Endothelial cell of umbilical vein (primary cell): ENCODE data around the gene FRMD4A. TPM values are rescaled to one million over a fixed set of nuclear protein-coding genes. Genes with fewer than 3 reads are reported as not detected.

Experiments used
- BruUV-seq: library from RNA; stranded (reverse); fragments of 400-500 nt; replicated peaks from 2 replicates; lab custom pipeline; 2021; lab: Mats Ljungman, UMichigan
- CTCF ChIA-PET: fragments of 300-600, 350-600 bp; sonication (Branson Sonifier 250); formaldehyde crosslinking; loops from one replicate; lab custom pipeline; 2021; ENCODE audit warnings: antibody characterized with exemption, inconsistent platforms; lab: Charles Lee
- POLR2A ChIA-PET: fragments of 300-600, 350-600 bp; sonication (Branson Sonifier 250); formaldehyde crosslinking; loops from one replicate; lab custom pipeline; 2021; ENCODE audit warnings: antibody characterized with exemption, inconsistent platforms; lab: Charles Lee
- DNase-seq: peaks from one replicate; pipeline ENCODE4 v3.0.0-alpha.2; 2011; ENCODE audit warnings: low read depth, low spot score
- FAIRE-seq: peaks from 2 replicates; lab custom pipeline; 2011; peaks lifted over from hg19 to GRCh38; lab: Jason Lieb, UNC
- H2AFZ ChIP-seq: 2 replicates; pipeline ENCODE4 v1.6.0; 2012; ENCODE audit warnings: low read depth, low read length, control low read depth, inconsistent platforms
- H3K27ac ChIP-seq: 2 replicates; pipeline ENCODE4 v1.5.1; 2011; ENCODE audit warnings: low read depth, mild to moderate bottlenecking, control low read depth, low read length, moderate library complexity; ENCODE audit not compliant: insufficient read depth
- H3K27me3 ChIP-seq, 2 experiments: 2 replicates each; pipeline versions ENCODE4 v1.6.0 to v1.6.1; 2011; ENCODE audit warnings: low read length in 2 of 2, mixed read lengths in 1 of 2; ENCODE audit not compliant: control insufficient read depth in 2 of 2, insufficient read depth in 2 of 2
- H3K36me3 ChIP-seq, 2 experiments: 2 replicates in 1 of 2; 3 replicates in 1 of 2; pipeline ENCODE4 v1.5.1; 2011; ENCODE audit warnings: low read length in 2 of 2, mild to moderate bottlenecking in 1 of 2, moderate library complexity in 1 of 2; ENCODE audit not compliant: control insufficient read depth in 2 of 2, insufficient read depth in 2 of 2; ENCODE audit errors: extremely low read depth in 1 of 2
- H3K4me1 ChIP-seq: 3 replicates; pipeline ENCODE4 v1.5.1; 2011; ENCODE audit warnings: mild to moderate bottlenecking, low read length; ENCODE audit not compliant: control insufficient read depth, insufficient read depth; ENCODE audit errors: extremely low read depth
- H3K4me2 ChIP-seq: 2 replicates; pipeline ENCODE4 v1.6.1; 2011; ENCODE audit warnings: low read length, control low read depth, mixed read lengths; ENCODE audit not compliant: insufficient read depth
- H3K4me3 ChIP-seq, 3 experiments: fragments of 200-600 bp in 1 of 3; sonication (generic), shearing (Covaris generic) in 1 of 3; replicated peaks in 1 of 3; 2 replicates each; pipeline ENCODE4 v1.5.1; 2011 to 2016; ENCODE audit warnings: control low read depth in 3 of 3, low read length in 3 of 3, mild to moderate bottlenecking in 2 of 3, inconsistent platforms in 1 of 3, low read depth in 1 of 3, moderate library complexity in 1 of 3; ENCODE audit not compliant: insufficient read depth in 1 of 3
- H3K79me2 ChIP-seq: 2 replicates; pipeline ENCODE4 v1.6.0; 2012; ENCODE audit warnings: low read length, inconsistent platforms; ENCODE audit not compliant: control insufficient read depth, insufficient read depth
- H3K9ac ChIP-seq: replicated peaks from 2 replicates; pipeline ENCODE3; 2011; ENCODE audit warnings: low read length, control low read depth; ENCODE audit not compliant: insufficient read depth; ENCODE audit errors: extremely low read depth
- H3K9me1 ChIP-seq: replicated peaks from 3 replicates; pipeline ENCODE4 v1.6.0; 2011; ENCODE audit warnings: mild to moderate bottlenecking, low read length; ENCODE audit not compliant: control insufficient read depth, insufficient read depth; ENCODE audit errors: extremely low read depth
- H3K9me3 ChIP-seq: replicated peaks from 2 replicates; pipeline ENCODE4 v1.5.1; 2012; ENCODE audit warnings: low read length, inconsistent platforms; ENCODE audit not compliant: control insufficient read depth, insufficient read depth
- H4K20me1 ChIP-seq: replicated peaks from 2 replicates; pipeline ENCODE3; 2011; ENCODE audit warnings: mild to moderate bottlenecking, low read length; ENCODE audit not compliant: control insufficient read depth, insufficient read depth; ENCODE audit errors: extremely low read depth
- CTCF ChIP-seq, 2 donors: IDR thresholded peaks; 1 replicate in 1 of 2; 2 replicates in 1 of 2; pipeline ENCODE4 v1.5.1; 2011; ENCODE audit warnings: low read length in 2 of 2, mild to moderate bottlenecking in 2 of 2, moderate library complexity in 2 of 2, control low read depth in 1 of 2, inconsistent platforms in 1 of 2, low read depth in 1 of 2; ENCODE audit not compliant: insufficient read depth in 1 of 2; ENCODE audit errors: extremely low read depth in 1 of 2
- EZH2 ChIP-seq: IDR thresholded peaks from 2 replicates; pipeline ENCODE4 v1.6.1; 2012; ENCODE audit warnings: borderline replicate concordance, low read depth, mild to moderate bottlenecking, moderate library complexity, low read length, inconsistent platforms; ENCODE audit not compliant: severe bottlenecking
- FOS ChIP-seq: IDR thresholded peaks from 2 replicates; pipeline ENCODE4 v1.6.1; 2011; ENCODE audit warnings: mild to moderate bottlenecking, low read length, moderate library complexity, borderline replicate concordance; ENCODE audit not compliant: insufficient read depth
- GATA2 ChIP-seq: IDR thresholded peaks from 2 replicates; pipeline ENCODE4 v1.7.0; 2011; ENCODE audit warnings: low read depth, mild to moderate bottlenecking, moderate library complexity, mixed read lengths, low read length; ENCODE audit not compliant: insufficient read length, insufficient read depth
- JUN ChIP-seq: IDR thresholded peaks from 2 replicates; pipeline ENCODE4 v1.6.1; 2011; ENCODE audit warnings: borderline replicate concordance, low read depth; ENCODE audit not compliant: insufficient read length, insufficient read depth
- MAX ChIP-seq: IDR thresholded peaks from 2 replicates; pipeline ENCODE4 v1.6.1; 2011; ENCODE audit not compliant: insufficient read depth, insufficient read length
- MYC ChIP-seq: IDR thresholded peaks from one replicate; pipeline ENCODE4 v1.6.1; 2011; ENCODE audit warnings: mild to moderate bottlenecking, low read depth, low read length
- POLR2A ChIP-seq: IDR thresholded peaks from 2 replicates; pipeline ENCODE4 v1.6.1; 2012; ENCODE audit warnings: low read depth, mild to moderate bottlenecking, control low read depth, low read length
- POLR2AphosphoS5 ChIP-seq: IDR thresholded peaks from 2 replicates; pipeline ENCODE4 v1.6.1; 2012; ENCODE audit warnings: low read depth, mild to moderate bottlenecking, control low read depth, low read length, moderate library complexity; ENCODE audit not compliant: insufficient read depth
- dilution Hi-C: fragments of 300-500 bp; cut with MboI; formaldehyde crosslinking; loops from one replicate; pipeline ENCODE4 v1.15.0; 2019; ENCODE audit warnings: low sequenced_read_pairs; ENCODE audit not compliant: extremely low pct_ligation_motif_present
- intact Hi-C: fragments of 100-400 bp; cut with micrococcal nuclease; formaldehyde crosslinking; loops from one replicate; pipeline ENCODE4 v1.10.0; 2022
- polyA plus RNA-seq, 4 experiments: library from polyadenylated mRNA; depleted of rRNA in 3 of 4; stranded (reverse) in 3 of 4; unstranded in 1 of 4; fragments of >200 nt; gene quantifications; 2 replicates each; pipeline versions ENCODE4 v1.2.1 to v1.2.3, GENCODE V29; 2011 to 2012; ENCODE audit warnings: missing spikeins in 1 of 4
- total RNA-seq: library from RNA; stranded (reverse); gene quantifications from 2 replicates; pipeline ENCODE4 v1.2.3, GENCODE V29; 2021

Gene FRMD4A
- total and polyA plus RNA-seq, 2 donors (not counting 3 experiments of a cell fraction or from before 2014, with no cell fraction given) = 123 to 148 TPM

- peak; percentile 68 for DNase-seq
- intact Hi-C loops (no loop called here), dilution Hi-C loops (no loop called here)
- POLR2A ChIA-PET = no interaction called here
- H3K4me2 ChIP-seq = no peak overlapping the region
- no peaks in the 10 kb centered on the region for H3K36me3 ChIP-seq
- TF ChIP-seq MAX (no peak), FOS (peak; percentile 43)
- no peak overlapping the region for H2AFZ ChIP-seq
- no peak overlapping the region for H3K9ac ChIP-seq
- no peaks in the 10 kb centered on the region for H4K20me1 ChIP-seq
- peaks cover 51% of the 10 kb centered on the region for H3K4me1 ChIP-seq
- FAIRE-seq = peak; percentile 81
- CTCF ChIA-PET = no interaction called here
- H3K79me2 ChIP-seq = peaks cover 93% of the 10 kb centered on the region
- H3K27me3 ChIP-seq = no peaks in the 10 kb centered on the region
- no peak overlapping the region for H3K4me3 ChIP-seq
- no TSS peak for BruUV-seq
- H3K27ac ChIP-seq = peak overlapping the region; percentile 45
- no peaks in the 10 kb centered on the region for H3K9me1 ChIP-seq
- H3K9me3 ChIP-seq = no peaks in the 10 kb centered on the region
Observed at GRCh38 chr10:13839430-13839990, 491.2 kb downstream of the FRMD4A start.

DNA sequence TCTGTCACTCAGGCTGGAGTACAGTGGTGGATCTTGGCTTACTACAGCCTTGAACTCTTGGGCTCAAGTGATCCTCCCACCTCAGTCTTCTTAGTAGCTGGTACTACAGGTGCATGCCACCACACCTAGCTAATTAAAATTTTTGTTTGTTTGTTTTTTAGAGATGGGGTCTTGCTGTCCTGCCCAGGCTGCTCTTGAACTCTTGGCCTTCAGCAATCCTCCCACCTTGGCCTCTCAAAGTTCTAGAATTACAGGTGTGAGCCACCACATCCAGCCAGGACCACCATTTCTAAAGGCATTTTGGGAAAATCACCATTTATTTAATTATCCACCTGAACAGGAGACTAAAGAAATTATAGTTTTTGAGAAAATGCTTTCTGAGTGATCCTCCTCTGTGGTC is 491.7 kb downstream of the FRMD4A start:
- intact Hi-C loops = no loop called here
- DNase-seq = no peak
- Histone ChIP-seq H4K20me1 (no peaks in the 10 kb centered on the region), H3K9me1 (no peaks in the 10 kb centered on the region), H3K27me3 (no peaks in the 10 kb centered on the region), H3K9ac (no peak overlapping the region), H3K36me3 (no peaks in the 10 kb centered on the region), H3K4me1 (peaks cover 53% of the 10 kb centered on the region), H3K4me2 (no peak overlapping the region), H3K27ac (peak overlapping the region; percentile 45), H3K9me3 (no peaks in the 10 kb centered on the region), H3K4me3 (no peak overlapping the region), H2AFZ (no peak overlapping the region), H3K79me2 (peaks cover 93% of the 10 kb centered on the region)
- CTCF ChIA-PET = no interaction called here
- FAIRE-seq = no peak
- dilution Hi-C loops = no loop called here
- TF ChIP-seq FOS (no peak), JUN (no peak), EZH2 (no peak), POLR2AphosphoS5 (no peak), MYC (no peak), CTCF (IDR thresholded peaks at IDR 0.05; ENCODE audit: extremely low read depth in 1 of 2, insufficient read depth in 1 of 2, low read depth in 1 of 2, low read length in 2 of 2) (no peak), POLR2A (no peak), MAX (no peak), GATA2 (no peak)
- no TSS peak for BruUV-seq
- POLR2A ChIA-PET = no interaction called here
